ENCODE results near the gene TAAR9.

Gene TAAR9

GRCh38 chr6:132537977-132538376 is at the start of gene TAAR9:
TAAR9 (plus strand) TSS chr6:132538277; CDS start chr6:132538290, 13 bp downstream.
- no peak for DNase-seq

- DNase-seq: no peak
Observed at GRCh38 chr6:132489376-132489775, 48.7 kb upstream of the TAAR9 start.

GRCh38 chr6:132490024-132490423 is 48.1 kb upstream of the TAAR9 start:
- DNase-seq: no peak

- DNase-seq: no peak
Observed at GRCh38 chr6:132490478-132491204, 47.4 kb upstream of the TAAR9 start.

GRCh38 chr6:132491303-132491702 is 46.8 kb upstream of the TAAR9 start:
- DNase-seq: peak; percentile 76

GRCh38 chr6:132491881-132492280 is 46.2 kb upstream of the TAAR9 start:
- DNase-seq: no peak

- DNase-seq: no peak
Observed at GRCh38 chr6:132494954-132495353, 43.1 kb upstream of the TAAR9 start.

- DNase-seq: no peak
Observed at GRCh38 chr6:132495604-132496079, 42.4 kb upstream of the TAAR9 start.

- no peak for DNase-seq
Observed at GRCh38 chr6:132496519-132497180, 41.4 kb upstream of the TAAR9 start.

- DNase-seq: no peak
Observed at GRCh38 chr6:132498638-132499037, 39.4 kb upstream of the TAAR9 start.

- DNase-seq: no peak
Observed at GRCh38 chr6:132499757-132500156, 38.3 kb upstream of the TAAR9 start.

- DNase-seq: no peak
Observed at GRCh38 chr6:132504757-132505156, 33.3 kb upstream of the TAAR9 start.

- DNase-seq: no peak
Observed at GRCh38 chr6:132505158-132505557, 32.9 kb upstream of the TAAR9 start.

GRCh38 chr6:132506461-132506860 is 31.6 kb upstream of the TAAR9 start:
- DNase-seq: no peak

GRCh38 chr6:132506869-132507808 is 30.9 kb upstream of the TAAR9 start:
- DNase-seq: no peak

GRCh38 chr6:132511210-132511830 is 26.8 kb upstream of the TAAR9 start:
- peak; percentile 38 for DNase-seq

- DNase-seq: peak; percentile 50
Observed at GRCh38 chr6:132511831-132512220, 26.3 kb upstream of the TAAR9 start.

- DNase-seq: no peak
Observed at GRCh38 chr6:132512342-132512637, 25.8 kb upstream of the TAAR9 start.

GRCh38 chr6:132512638-132513632 is 25.1 kb upstream of the TAAR9 start, which contains the start of gene STX7:
STX7 (minus strand) TSS chr6:132513116; CDS start chr6:132503530, 9,586 bp downstream.
- DNase-seq: peak; percentile 97

- peak; percentile 8 for DNase-seq
Observed at GRCh38 chr6:132513831-132514545, 24.1 kb upstream of the TAAR9 start.

- DNase-seq: no peak
Observed at GRCh38 chr6:132515386-132515785, 22.7 kb upstream of the TAAR9 start.
